HCT116 (cell line): ENCODE data around the gene ERICH6B. TPM values are rescaled to one million over a fixed set of nuclear protein-coding genes. Genes with fewer than 3 reads are reported as not detected.

Experiments
- ATAC-seq: fragments of 200-7000 bp; cut with Tn5 transposase; 2 replicates; pipeline ENCODE4 v1.9.1; 2020; ENCODE audit warnings: mild to moderate bottlenecking, moderate library complexity
- BruUV-seq: library from RNA; stranded (reverse); fragments of 400-500 nt; replicated peaks from 2 replicates; lab custom pipeline; 2021; lab: Mats Ljungman, UMichigan
- CTCF ChIA-PET: fragments of 300-600 bp; sonication (Branson Sonifier 250); formaldehyde crosslinking; loops from one replicate; lab custom pipeline; 2021; ENCODE audit warnings: antibody characterized with exemption; lab: Charles Lee
- POLR2A ChIA-PET: fragments of 300-600, 350-600 bp; sonication (Branson Sonifier 250); formaldehyde crosslinking; loops from one replicate; lab custom pipeline; 2021; ENCODE audit warnings: antibody characterized with exemption; lab: Charles Lee
- RAD21 ChIA-PET, 2 experiments: fragments of 300-600 bp; sonication (Branson Sonifier 250); formaldehyde crosslinking; loops; one replicate each; lab custom pipeline; 2023; ENCODE audit warnings: low total read pairs in 2 of 2; ENCODE audit not compliant: uncharacterized antibody in 2 of 2, unreplicated experiment in 2 of 2, low non-redundant PET in 1 of 2; lab: Charles Lee
- DNase-seq: peaks from one replicate; pipeline ENCODE4 v3.0.0-alpha.2; 2010; ENCODE audit warnings: low read depth, low spot score
- H2AFZ ChIP-seq: fragments of 200-600 bp; shearing (Covaris generic), sonication (generic); 2 replicates; pipeline ENCODE4 v1.6.1; 2017; ENCODE audit warnings: low read depth, mixed run types, mixed read lengths, antibody characterized with exemption, low read length; ENCODE audit not compliant: poor library complexity, severe bottlenecking
- H3K27ac ChIP-seq: 2 replicates; pipeline ENCODE4 v1.5.1; 2012; ENCODE audit warnings: low read depth, low read length
- H3K27me3 ChIP-seq: fragments of 200-600 bp; sonication (generic); 2 replicates; pipeline ENCODE4 v1.6.1; 2016; ENCODE audit warnings: mixed run types, low read length, mixed read lengths; ENCODE audit not compliant: insufficient read depth
- H3K36me3 ChIP-seq, 2 experiments: fragments of 200-500 bp in 1 of 2; fragments of 200-600 bp in 1 of 2; sonication (Bioruptor generic) in 1 of 2; sonication (generic) in 1 of 2; 2 replicates each; pipeline versions ENCODE4 v1.5.1 to v1.6.1; 2014 to 2016; ENCODE audit warnings: low read length in 2 of 2, inconsistent platforms in 1 of 2, mixed read lengths in 1 of 2, mixed run types in 1 of 2; ENCODE audit not compliant: insufficient read depth in 2 of 2, control insufficient read depth in 1 of 2
- H3K4me1 ChIP-seq, 2 experiments: fragments of 200-600 bp in 1 of 2; sonication (generic) in 1 of 2; 2 replicates each; pipeline versions ENCODE4 v1.5.1 to v1.6.1; 2012 to 2017; ENCODE audit warnings: low read length in 2 of 2, inconsistent platforms in 1 of 2, mild to moderate bottlenecking in 1 of 2, mixed read lengths in 1 of 2, mixed run types in 1 of 2, moderate library complexity in 1 of 2; ENCODE audit not compliant: insufficient read depth in 2 of 2, control insufficient read depth in 1 of 2
- H3K4me2 ChIP-seq: fragments of 200-600 bp; sonication (generic); 2 replicates; pipeline ENCODE4 v1.6.1; 2017; ENCODE audit warnings: mixed run types, low read length, mixed read lengths
- H3K4me3 ChIP-seq, 2 experiments: fragments of 200-600 bp in 1 of 2; sonication (generic) in 1 of 2; replicated peaks in 1 of 2; 2 replicates each; pipeline ENCODE4 v1.5.1; 2011 to 2016; ENCODE audit warnings: low read length in 2 of 2, control low read depth in 1 of 2, low read depth in 1 of 2, mild to moderate bottlenecking in 1 of 2, mixed read lengths in 1 of 2, mixed run types in 1 of 2
- H3K79me2 ChIP-seq: fragments of 200-600 bp; sonication (generic); 2 replicates; pipeline ENCODE4 v1.6.1; 2017; ENCODE audit warnings: mild to moderate bottlenecking, mixed run types, low read length, moderate library complexity, mixed read lengths; ENCODE audit not compliant: insufficient read depth
- H3K9ac ChIP-seq: fragments of 200-600 bp; sonication (generic); 2 replicates; pipeline ENCODE4 v1.6.1; 2016; ENCODE audit warnings: low read length, mixed read lengths
- H3K9me2 ChIP-seq: fragments of 200-600 bp; sonication (generic), shearing (Covaris generic); 2 replicates; pipeline ENCODE4 v1.6.1; 2017; ENCODE audit warnings: mixed run types, mild to moderate bottlenecking, moderate library complexity; ENCODE audit not compliant: insufficient read depth
- H3K9me3 ChIP-seq, 2 experiments: fragments of 200-500 bp in 1 of 2; fragments of 200-600 bp in 1 of 2; sonication (Bioruptor generic) in 1 of 2; sonication (generic) in 1 of 2; 2 replicates each; pipeline ENCODE4 v1.6.1; 2014 to 2017; ENCODE audit warnings: low read length in 2 of 2, mixed read lengths in 2 of 2, inconsistent platforms in 1 of 2, low read depth in 1 of 2, mild to moderate bottlenecking in 1 of 2, mixed run types in 1 of 2, moderate library complexity in 1 of 2; ENCODE audit not compliant: control insufficient read depth in 1 of 2, insufficient read depth in 1 of 2
- H4K20me1 ChIP-seq: fragments of 200-600 bp; sonication (generic), shearing (Covaris generic); 2 replicates; pipeline ENCODE4 v1.6.1; 2017; ENCODE audit warnings: mixed run types, mild to moderate bottlenecking, moderate library complexity; ENCODE audit not compliant: insufficient read depth
- CBX3 ChIP-seq: IDR thresholded peaks from 2 replicates; pipeline ENCODE4 v1.6.1; 2012; ENCODE audit warnings: low read depth
- ELF1 ChIP-seq: IDR thresholded peaks from 2 replicates; pipeline ENCODE4 v1.6.1; 2012; ENCODE audit warnings: low read depth, borderline replicate concordance
- EZH2 ChIP-seq: fragments of 200-600 bp; sonication (generic); IDR thresholded peaks from 2 replicates; pipeline ENCODE4 v1.6.1; 2017; ENCODE audit warnings: antibody characterized with exemption, mixed run types
- MAX ChIP-seq: IDR thresholded peaks from 2 replicates; pipeline ENCODE4 v1.6.1; 2012
- POLR2AphosphoS5 ChIP-seq: IDR thresholded peaks from 2 replicates; pipeline ENCODE4 v1.6.1; 2011; ENCODE audit warnings: mild to moderate bottlenecking, low read depth, low read length, moderate library complexity
- RAD21 ChIP-seq: IDR thresholded peaks from 2 replicates; pipeline ENCODE4 v1.6.1; 2012; ENCODE audit warnings: low read depth, mild to moderate bottlenecking
- SIN3A ChIP-seq: IDR thresholded peaks from 2 replicates; pipeline ENCODE4 v1.6.1; 2012; ENCODE audit warnings: low read depth
- SP1 ChIP-seq: IDR thresholded peaks from 2 replicates; pipeline ENCODE4 v1.6.1; 2012; ENCODE audit warnings: low read depth
- intact Hi-C: fragments of 100-400 bp; cut with micrococcal nuclease; formaldehyde crosslinking; loops from 2 replicates; pipeline ENCODE4 v1.10.0; 2022
- total RNA-seq: library from RNA; stranded (reverse); gene quantifications from one replicate; pipeline ENCODE4 v1.2.1, GENCODE V29; 2021; ENCODE audit not compliant: unreplicated experiment
- TF ChIP-seq, protein P1 (sequence below): IDR thresholded peaks from 2 replicates; pipeline ENCODE4 v1.6.1; 2012

The ERICH6B gene
- total RNA-seq, 1 experiment from 2014 or later = not detected

GRCh38 chr13:45603338-45603737 lies 12.2 kb downstream of the ERICH6B start (continued):
- TF ChIP-seq EZH2 (no peak), POLR2AphosphoS5 (no peak), SP1 (no peak), ELF1 (no peak)
- TF ChIP-seq, protein P1, sequence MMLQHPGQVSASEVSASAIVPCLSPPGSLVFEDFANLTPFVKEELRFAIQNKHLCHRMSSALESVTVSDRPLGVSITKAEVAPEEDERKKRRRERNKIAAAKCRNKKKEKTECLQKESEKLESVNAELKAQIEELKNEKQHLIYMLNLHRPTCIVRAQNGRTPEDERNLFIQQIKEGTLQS = no peak

DNA sequence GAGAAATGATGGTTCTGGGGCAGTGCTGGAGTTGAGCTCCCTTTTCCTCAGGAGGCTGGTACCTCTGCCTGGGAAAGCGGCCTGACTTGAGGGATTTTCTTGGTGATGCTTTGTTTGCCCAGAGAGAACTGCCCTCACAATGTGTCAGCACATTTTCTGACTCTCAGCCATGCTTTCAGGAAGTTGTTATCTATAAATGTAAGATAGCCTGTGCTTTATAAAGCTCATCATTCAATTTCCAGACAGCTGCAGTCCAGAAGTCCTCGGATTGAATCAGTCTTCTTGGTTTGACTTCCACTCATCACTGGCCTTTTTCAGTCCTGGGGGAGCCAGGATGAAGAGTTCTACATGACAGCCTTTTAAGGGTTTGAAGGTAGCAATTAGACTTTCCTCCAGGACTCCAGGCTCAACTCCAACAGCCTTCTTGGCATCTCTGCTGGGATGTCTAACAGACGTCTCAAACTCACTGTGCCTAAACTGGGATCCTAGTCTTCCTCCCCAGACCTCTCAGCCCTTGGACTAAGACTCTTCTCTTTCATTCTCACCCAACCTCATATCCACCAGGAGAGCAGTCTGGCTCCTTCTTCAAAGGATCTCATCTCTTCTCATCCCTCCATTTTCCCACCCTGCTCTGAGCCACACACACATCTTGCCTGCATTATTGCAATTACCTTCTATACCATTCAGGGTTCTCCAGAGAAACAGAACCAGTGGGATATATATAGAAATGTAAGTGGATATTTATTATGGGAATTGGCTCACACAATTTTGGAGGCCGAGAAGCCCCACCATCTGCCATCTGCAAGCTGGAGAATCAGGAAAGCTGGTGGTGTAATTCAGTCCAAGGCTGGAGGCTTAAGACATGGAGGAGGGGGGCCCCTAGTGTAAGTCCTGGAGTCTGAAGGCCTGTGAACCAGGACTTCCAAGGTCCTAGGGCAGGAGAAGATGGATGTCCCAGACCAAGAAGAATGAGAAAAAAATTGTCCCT lies 13.1 kb downstream of the ERICH6B start:
- ChIA-PET POLR2A (no interaction called here), CTCF (no interaction called here), RAD21 (no interaction called here)
- Histone ChIP-seq H2AFZ (no peak overlapping the region), H3K79me2 (no peaks in the 10 kb centered on the region), H3K4me3 (no peak overlapping the region), H3K27ac (no peak overlapping the region), H4K20me1 (no peaks in the 10 kb centered on the region), H3K4me1 (no peaks in the 10 kb centered on the region), H3K9me2 (no peaks in the 10 kb centered on the region), H3K27me3 (peaks cover 43% of the 10 kb centered on the region), H3K36me3 (no peaks in the 10 kb centered on the region), H3K9ac (no peak overlapping the region), H3K9me3 (no peaks in the 10 kb centered on the region), H3K4me2 (no peak overlapping the region)
- intact Hi-C loops = no loop called here
- ATAC-seq (no peak), DNase-seq (no peak)
- no TSS peak for BruUV-seq
- TF ChIP-seq RAD21 = no peak
- TF ChIP-seq, protein P1 = no peak
- TF ChIP-seq MAX = no peak
- no peak for TF ChIP-seq CBX3
- TF ChIP-seq SIN3A = no peak
